GM12865 (cell line): ENCODE results near the gene DYDC2.

Source experiments
- DNase-seq: peaks from one replicate; pipeline ENCODE4 v3.0.0; 2010; ENCODE audit warnings: low read depth
- H3K4me3 ChIP-seq: 2 replicates; pipeline ENCODE4 v1.5.1; 2011; ENCODE audit warnings: mild to moderate bottlenecking, low read depth, low read length, control low read depth
- TF ChIP-seq, protein P1 (sequence below): IDR thresholded peaks from 2 replicates; pipeline ENCODE4 v1.5.1; 2011; ENCODE audit warnings: low read length, control low read depth, low read depth, inconsistent platforms; ENCODE audit not compliant: insufficient read depth; ENCODE audit errors: missing control alignments

The DYDC2 gene

DNA sequence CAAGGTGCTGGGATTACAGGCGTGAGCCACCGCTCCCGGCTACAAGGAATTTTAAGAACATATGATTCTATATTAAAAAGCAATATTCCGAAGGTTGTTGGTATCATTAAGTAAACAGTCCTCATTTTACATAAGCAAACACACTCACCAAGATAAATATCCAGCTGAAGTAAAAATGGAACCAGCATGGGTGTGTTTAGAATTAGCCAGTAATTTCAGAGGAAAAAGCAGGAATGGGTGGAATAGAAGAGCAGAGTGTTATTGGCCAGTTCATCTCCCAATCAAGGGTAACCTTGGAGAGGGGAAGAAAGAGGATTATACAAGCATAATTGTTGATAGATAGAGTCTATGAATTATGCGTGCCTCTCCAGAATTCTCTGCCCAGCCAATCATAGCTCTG, 35.4 kb upstream of the DYDC2 start:
- no peak overlapping the region for H3K4me3 ChIP-seq

DNA sequence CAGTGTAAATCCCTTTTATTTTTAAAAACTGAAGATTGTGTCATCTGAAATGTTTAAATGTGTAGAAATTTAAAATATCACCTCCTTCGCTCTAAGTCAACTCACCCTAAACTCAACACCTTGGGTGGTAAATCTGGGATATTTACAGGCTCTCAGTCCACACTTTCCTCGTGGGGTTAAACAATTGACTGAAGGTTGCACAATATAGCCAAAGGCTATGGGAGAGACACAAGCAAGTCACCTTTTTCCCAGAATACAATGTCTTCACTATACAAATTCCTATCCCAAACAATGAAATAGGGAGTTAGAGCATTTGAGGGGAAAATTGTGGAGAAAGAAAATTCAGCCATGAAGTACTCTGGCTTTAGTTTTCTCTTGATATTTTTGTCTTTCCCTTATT, 34.4 kb upstream of the DYDC2 start:
- DNase-seq = no peak
- no peak overlapping the region for H3K4me3 ChIP-seq
- TF ChIP-seq, protein P1, sequence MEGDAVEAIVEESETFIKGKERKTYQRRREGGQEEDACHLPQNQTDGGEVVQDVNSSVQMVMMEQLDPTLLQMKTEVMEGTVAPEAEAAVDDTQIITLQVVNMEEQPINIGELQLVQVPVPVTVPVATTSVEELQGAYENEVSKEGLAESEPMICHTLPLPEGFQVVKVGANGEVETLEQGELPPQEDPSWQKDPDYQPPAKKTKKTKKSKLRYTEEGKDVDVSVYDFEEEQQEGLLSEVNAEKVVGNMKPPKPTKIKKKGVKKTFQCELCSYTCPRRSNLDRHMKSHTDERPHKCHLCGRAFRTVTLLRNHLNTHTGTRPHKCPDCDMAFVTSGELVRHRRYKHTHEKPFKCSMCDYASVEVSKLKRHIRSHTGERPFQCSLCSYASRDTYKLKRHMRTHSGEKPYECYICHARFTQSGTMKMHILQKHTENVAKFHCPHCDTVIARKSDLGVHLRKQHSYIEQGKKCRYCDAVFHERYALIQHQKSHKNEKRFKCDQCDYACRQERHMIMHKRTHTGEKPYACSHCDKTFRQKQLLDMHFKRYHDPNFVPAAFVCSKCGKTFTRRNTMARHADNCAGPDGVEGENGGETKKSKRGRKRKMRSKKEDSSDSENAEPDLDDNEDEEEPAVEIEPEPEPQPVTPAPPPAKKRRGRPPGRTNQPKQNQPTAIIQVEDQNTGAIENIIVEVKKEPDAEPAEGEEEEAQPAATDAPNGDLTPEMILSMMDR = no peak

More for the DNA sequence above, 35.4 kb upstream of the DYDC2 start:
- no peak for DNase-seq
- TF ChIP-seq, protein P1 = no peak

DNA sequence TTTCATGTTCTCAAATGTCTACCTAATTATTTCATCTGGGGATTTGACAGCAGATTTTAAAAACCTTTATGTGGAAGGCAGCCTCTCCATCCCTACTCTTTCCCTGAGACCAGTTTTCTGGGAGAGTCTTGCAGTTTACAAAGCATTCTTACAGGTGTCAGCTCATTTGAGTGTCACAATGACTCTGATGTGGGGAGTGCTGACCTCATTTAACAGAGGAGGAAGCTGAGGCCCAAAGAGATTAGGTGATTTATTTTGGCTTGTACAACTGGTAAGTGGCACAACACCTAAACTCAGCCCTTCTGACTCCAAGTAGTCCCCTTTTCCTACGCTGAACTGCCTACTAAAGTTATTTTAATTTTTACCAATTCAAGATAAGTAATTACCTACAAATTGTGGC, 33.9 kb upstream of the DYDC2 start:
- TF ChIP-seq, protein P1 = no peak
- no peak for DNase-seq
- H3K4me3 ChIP-seq = no peak overlapping the region

DNA sequence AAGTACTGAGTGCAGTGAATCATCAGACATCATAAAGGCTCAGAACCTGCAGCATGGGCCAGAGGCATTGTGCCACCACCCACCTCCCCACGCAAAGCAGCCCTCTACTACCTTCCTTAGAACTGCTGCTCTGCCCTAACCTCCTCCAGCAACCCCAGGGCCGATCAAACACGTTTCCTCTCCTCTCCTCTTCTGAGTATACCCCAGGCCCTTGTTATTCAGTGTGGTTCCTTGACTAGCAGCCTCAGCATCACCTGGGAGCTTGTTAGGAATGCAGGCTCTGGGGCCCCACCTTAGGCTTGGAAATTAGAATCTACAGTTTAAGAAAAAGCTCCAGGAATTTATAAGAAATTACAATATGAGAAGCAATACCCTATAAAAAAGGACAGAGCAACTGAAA, 33.3 kb upstream of the DYDC2 start:
- no peak for DNase-seq
- TF ChIP-seq, protein P1 = no peak
- no peak overlapping the region for H3K4me3 ChIP-seq

DNA sequence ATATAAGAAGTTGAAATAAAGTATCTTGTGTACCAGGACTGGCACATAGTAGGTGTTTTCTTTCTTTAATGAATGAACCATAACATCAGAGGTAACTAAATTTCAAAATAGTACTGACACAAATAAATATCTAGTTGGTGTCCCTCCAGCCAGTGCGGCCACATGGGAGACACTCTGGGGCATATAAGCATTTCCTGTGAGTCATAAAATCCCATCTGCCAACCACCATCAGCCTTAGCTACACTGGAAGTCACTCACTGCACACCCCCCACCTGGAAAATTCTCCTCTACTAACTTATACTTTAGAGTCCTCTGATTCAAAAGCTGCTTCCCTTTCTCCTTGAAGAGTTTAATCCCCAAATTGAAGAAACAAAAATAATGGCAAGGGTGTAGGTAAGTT, 32.5 kb upstream of the DYDC2 start:
- TF ChIP-seq, protein P1 = no peak
- peak; percentile 15 for DNase-seq
- no peak overlapping the region for H3K4me3 ChIP-seq

DNA sequence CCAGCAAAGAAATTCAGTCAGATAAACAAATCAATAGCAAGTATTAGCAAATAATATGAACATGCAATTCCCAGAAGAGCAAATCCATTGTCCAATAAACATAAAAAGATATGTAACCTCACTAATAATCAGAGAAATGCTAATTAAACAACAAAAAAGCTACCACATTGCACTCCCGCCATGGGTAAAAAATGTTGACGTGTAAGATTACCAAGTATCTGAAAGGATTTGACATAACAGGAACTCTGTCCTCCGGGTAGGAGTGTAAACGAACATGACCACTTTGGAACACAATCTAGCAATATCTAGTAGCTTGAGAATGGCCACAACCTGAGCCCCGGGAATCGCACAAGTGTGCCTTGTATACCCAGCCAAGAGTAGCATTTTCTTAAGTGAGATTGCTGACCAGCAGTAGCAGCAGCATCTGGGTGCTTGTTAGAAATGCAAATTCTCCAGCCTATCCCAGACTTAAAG, 31.7 kb upstream of the DYDC2 start:
- H3K4me3 ChIP-seq = no peak overlapping the region
- TF ChIP-seq, protein P1 = no peak
- DNase-seq = no peak

DNA sequence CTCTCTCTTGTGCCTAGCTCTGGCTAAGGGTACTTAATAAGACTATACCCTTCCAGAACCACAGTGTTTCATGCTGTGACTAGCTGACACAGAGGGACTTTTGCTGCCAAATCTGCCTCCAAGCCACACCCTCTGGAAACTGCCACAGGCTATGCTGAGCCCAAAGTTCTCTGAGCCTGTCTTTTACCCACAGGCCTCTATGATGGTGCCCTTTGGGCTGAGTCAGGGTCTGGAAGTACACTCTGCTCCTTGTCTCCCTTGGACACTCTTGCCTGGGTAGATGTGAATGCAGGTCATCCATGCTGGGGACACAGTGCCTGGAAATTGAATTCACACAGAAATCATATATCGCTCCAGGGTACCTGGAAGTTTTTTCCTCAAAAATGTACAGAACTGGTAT, 22.6 kb upstream of the DYDC2 start:
- TF ChIP-seq, protein P1 = no peak
- no peak for DNase-seq
- H3K4me3 ChIP-seq = no peak overlapping the region
